ENCODE data around the gene HOXB7. TPM values are rescaled to one million over a fixed set of nuclear protein-coding genes. Genes with fewer than 3 reads are reported as not detected.

The HOXB7 gene
- total and polyA plus RNA-seq, 2 of the 13 experiments (the other 11 are each of a cell fraction or from before 2014, with no cell fraction given), result 0.04 TPM; not detected in 1

DNA sequence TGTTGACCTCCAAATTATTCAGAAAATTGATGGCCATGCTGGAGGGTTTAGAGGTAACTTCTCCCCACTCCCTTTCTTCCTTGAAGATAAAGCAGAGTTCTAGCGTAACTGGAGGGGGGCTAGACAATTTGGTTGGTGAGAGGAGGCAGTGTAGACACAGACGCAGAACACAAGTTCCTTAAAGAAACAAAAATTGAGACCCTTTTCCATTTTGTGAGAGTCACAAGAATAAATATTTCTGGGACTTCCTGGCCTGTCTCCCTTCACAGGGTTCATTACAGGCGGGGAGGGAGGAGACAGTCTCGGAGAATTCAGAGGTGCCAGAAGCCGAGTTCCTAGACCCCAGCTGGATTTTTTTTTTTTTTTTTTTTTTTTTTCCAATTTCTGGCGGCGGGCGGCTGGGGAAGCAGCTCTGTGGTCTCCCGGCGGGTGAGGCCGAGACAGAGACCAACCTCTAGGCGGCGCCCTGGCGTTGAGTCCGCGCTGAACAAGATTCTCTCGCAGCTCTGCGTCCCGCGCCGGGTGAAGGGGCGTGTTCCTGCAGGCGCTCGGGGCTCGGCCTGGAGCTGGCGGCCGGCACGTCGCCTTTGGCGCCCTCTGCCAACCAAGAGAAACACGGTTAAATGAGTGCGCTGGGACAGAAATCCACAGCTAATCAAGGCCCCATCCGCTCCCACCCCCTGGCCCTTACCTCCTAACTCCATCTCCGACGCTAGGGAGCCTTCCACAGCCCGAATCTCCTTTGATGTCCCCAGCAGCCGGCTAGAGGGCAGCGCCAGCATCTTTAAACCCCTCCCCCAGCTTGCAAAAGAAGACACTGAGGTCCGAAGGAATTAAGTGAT, 25.6 kb upstream of the HOXB7 start (continued):
- TF ChIP-seq ZNF530 (CRISPR knock-in tag; IDR thresholded peaks at IDR 0.05; ENCODE audit: low read depth) (no peak), ZNF605 (CRISPR knock-in tag; IDR thresholded peaks at IDR 0.05) (peak; percentile 66; the same call in 1 of the 2 replicates), MIXL1 (CRISPR knock-in tag; IDR thresholded peaks at IDR 0.05) (0 out of 2 replicates have a peak, but pooled peaks have one; percentile 12), ZNF879 (CRISPR knock-in tag; IDR thresholded peaks at IDR 0.05) (no peak), TBP (CRISPR knock-in tag; IDR thresholded peaks at IDR 0.05) (no peak), SETDB1 (CRISPR knock-in tag; IDR thresholded peaks at IDR 0.05; ENCODE audit: borderline replicate concordance) (no peak), PTBP1 (IDR thresholded peaks at IDR 0.05; ENCODE audit: low read depth, low read length, poor library complexity, severe bottlenecking) (no peak), BCL6 (CRISPR knock-in tag; IDR thresholded peaks at IDR 0.05) (0 out of 2 replicates have a peak, but pooled peaks have one; percentile 22), SMARCC2 (IDR thresholded peaks at IDR 0.05) (no peak), ZMYM4 (CRISPR knock-in tag; IDR thresholded peaks at IDR 0.05) (peak; percentile 77; the same call in 1 of the 2 replicates), RBM22 (optimal IDR thresholded peaks at IDR 0.05; ENCODE audit: low read length) (no peak), PITX1 (CRISPR knock-in tag; IDR thresholded peaks at IDR 0.05) (peak; percentile 48; the same call in 1 of the 2 replicates), RXRB (CRISPR knock-in tag; IDR thresholded peaks at IDR 0.05; ENCODE audit: borderline replicate concordance) (0 out of 2 replicates have a peak, but pooled peaks have one; percentile 35), HNRNPLL (IDR thresholded peaks at IDR 0.05; ENCODE audit: low read depth, low read length, poor library complexity, severe bottlenecking) (peak; percentile 71), ZNF891 (CRISPR knock-in tag; IDR thresholded peaks at IDR 0.05) (no peak), IKZF4 (CRISPR knock-in tag; IDR thresholded peaks at IDR 0.05; ENCODE audit: borderline replicate concordance, low read depth, not compliant biosample characterization) (no peak), CAMTA2 (CRISPR knock-in tag; IDR thresholded peaks at IDR 0.05; ENCODE audit: borderline replicate concordance) (no peak), ZNF350 (CRISPR knock-in tag; IDR thresholded peaks at IDR 0.05; ENCODE audit: borderline replicate concordance, low read depth) (peak; percentile 35; the same call in 1 of the 2 replicates), ATF1 (CRISPR knock-in tag; IDR thresholded peaks at IDR 0.05) (no peak), ZNF10 (CRISPR knock-in tag; IDR thresholded peaks at IDR 0.05; ENCODE audit: borderline replicate concordance, low read depth) (no peak), SYNCRIP (IDR thresholded peaks at IDR 0.05; ENCODE audit: insufficient read depth, low read depth, low read length) (no peak), MIER2 (CRISPR knock-in tag; IDR thresholded peaks at IDR 0.05) (peak; percentile 38; the same call in 1 of the 2 replicates), ZNF225 (CRISPR knock-in tag; IDR thresholded peaks at IDR 0.05) (no peak), SMAD9 (CRISPR knock-in tag; IDR thresholded peaks at IDR 0.05) (no peak), PLRG1 (conservative IDR thresholded peaks at IDR 0.05) (no peak), GFI1 (CRISPR knock-in tag; IDR thresholded peaks at IDR 0.05; ENCODE audit: borderline replicate concordance) (peak; percentile 56; the same call in 1 of the 2 replicates)
- TF ChIP-seq, protein P1, sequence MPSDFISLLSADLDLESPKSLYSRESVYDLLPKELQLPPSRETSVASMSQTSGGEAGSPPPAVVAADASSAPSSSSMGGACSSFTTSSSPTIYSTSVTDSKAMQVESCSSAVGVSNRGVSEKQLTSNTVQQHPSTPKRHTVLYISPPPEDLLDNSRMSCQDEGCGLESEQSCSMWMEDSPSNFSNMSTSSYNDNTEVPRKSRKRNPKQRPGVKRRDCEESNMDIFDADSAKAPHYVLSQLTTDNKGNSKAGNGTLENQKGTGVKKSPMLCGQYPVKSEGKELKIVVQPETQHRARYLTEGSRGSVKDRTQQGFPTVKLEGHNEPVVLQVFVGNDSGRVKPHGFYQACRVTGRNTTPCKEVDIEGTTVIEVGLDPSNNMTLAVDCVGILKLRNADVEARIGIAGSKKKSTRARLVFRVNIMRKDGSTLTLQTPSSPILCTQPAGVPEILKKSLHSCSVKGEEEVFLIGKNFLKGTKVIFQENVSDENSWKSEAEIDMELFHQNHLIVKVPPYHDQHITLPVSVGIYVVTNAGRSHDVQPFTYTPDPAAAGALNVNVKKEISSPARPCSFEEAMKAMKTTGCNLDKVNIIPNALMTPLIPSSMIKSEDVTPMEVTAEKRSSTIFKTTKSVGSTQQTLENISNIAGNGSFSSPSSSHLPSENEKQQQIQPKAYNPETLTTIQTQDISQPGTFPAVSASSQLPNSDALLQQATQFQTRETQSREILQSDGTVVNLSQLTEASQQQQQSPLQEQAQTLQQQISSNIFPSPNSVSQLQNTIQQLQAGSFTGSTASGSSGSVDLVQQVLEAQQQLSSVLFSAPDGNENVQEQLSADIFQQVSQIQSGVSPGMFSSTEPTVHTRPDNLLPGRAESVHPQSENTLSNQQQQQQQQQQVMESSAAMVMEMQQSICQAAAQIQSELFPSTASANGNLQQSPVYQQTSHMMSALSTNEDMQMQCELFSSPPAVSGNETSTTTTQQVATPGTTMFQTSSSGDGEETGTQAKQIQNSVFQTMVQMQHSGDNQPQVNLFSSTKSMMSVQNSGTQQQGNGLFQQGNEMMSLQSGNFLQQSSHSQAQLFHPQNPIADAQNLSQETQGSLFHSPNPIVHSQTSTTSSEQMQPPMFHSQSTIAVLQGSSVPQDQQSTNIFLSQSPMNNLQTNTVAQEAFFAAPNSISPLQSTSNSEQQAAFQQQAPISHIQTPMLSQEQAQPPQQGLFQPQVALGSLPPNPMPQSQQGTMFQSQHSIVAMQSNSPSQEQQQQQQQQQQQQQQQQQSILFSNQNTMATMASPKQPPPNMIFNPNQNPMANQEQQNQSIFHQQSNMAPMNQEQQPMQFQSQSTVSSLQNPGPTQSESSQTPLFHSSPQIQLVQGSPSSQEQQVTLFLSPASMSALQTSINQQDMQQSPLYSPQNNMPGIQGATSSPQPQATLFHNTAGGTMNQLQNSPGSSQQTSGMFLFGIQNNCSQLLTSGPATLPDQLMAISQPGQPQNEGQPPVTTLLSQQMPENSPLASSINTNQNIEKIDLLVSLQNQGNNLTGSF (CRISPR knock-in tag; IDR thresholded peaks at IDR 0.05), result 0 out of 2 replicates have a peak, but pooled peaks have one; percentile 77

Data from HepG2 (cell line).